Natural killer cell (primary cell): ENCODE results near the gene CLBA1. TPM values are rescaled to one million over a fixed set of nuclear protein-coding genes. Genes with fewer than 3 reads are reported as not detected.

Experiments used
- ATAC-seq, 3 donors: fragments of 150-1000 bp in 2 of 3; fragments of 200-7000 bp in 1 of 3; cut with Tn5 transposase; 1 replicate in 1 of 3; 2 replicates in 2 of 3; pipeline ENCODE4 v1.10.0; 2021; ENCODE audit warnings: mild to moderate bottlenecking in 2 of 3, moderate library complexity in 2 of 3
- DNase-seq, 2 donors: peaks; one replicate each; pipeline versions ENCODE4 v3.0.0 to v3.0.0-alpha.2; 2013 to 2021; ENCODE audit warnings: mixed read lengths in 1 of 2
- H3K27ac ChIP-seq: one replicate; pipeline ENCODE4 v1.5.1; 2013; ENCODE audit warnings: mild to moderate bottlenecking, low read length
- H3K27me3 ChIP-seq: one replicate; pipeline ENCODE4 v1.6.1; 2013; ENCODE audit warnings: low read length; ENCODE audit not compliant: control insufficient read depth, insufficient read depth
- H3K36me3 ChIP-seq: one replicate; pipeline ENCODE4 v1.6.1; 2013; ENCODE audit warnings: low read length; ENCODE audit not compliant: control insufficient read depth, insufficient read depth
- H3K4me1 ChIP-seq: one replicate; pipeline ENCODE4 v1.6.1; 2013; ENCODE audit warnings: low read length; ENCODE audit not compliant: control insufficient read depth, insufficient read depth
- H3K4me3 ChIP-seq: one replicate; pipeline ENCODE4 v1.5.1; 2013; ENCODE audit warnings: low read length
- H3K9me3 ChIP-seq: one replicate; pipeline ENCODE4 v1.6.1; 2013; ENCODE audit warnings: low read length; ENCODE audit not compliant: control insufficient read depth, insufficient read depth
- H3K27ac Mint-ChIP-seq, 2 donors: one replicate each; pipeline ENCODE4 v1.8.0; 2022; ENCODE audit warnings: mild to moderate bottlenecking in 2 of 2, mixed read lengths in 2 of 2, moderate library complexity in 1 of 2
- H3K27me3 Mint-ChIP-seq, 2 donors: one replicate each; pipeline ENCODE4 v1.8.0; 2022; ENCODE audit warnings: low read depth in 2 of 2, mixed read lengths in 2 of 2
- H3K36me3 Mint-ChIP-seq: one replicate; pipeline ENCODE4 v1.8.0; 2022; ENCODE audit warnings: mixed read lengths
- H3K4me1 Mint-ChIP-seq, 2 donors: one replicate each; pipeline ENCODE4 v1.8.0; 2022; ENCODE audit warnings: mixed read lengths in 2 of 2
- H3K4me3 Mint-ChIP-seq: one replicate; pipeline ENCODE4 v1.8.0; 2022; ENCODE audit warnings: mild to moderate bottlenecking, moderate library complexity, mixed read lengths
- H3K9me3 Mint-ChIP-seq, 2 donors: one replicate each; pipeline ENCODE4 v1.8.0; 2022; ENCODE audit warnings: mixed read lengths in 2 of 2
- CTCF ChIP-seq: fragments of 200-600 bp; IDR thresholded peaks from one replicate; pipeline ENCODE4 v1.8.0; 2022; ENCODE audit warnings: antibody characterized with exemption
- WGBS: methylation state at CpG from one replicate; pipeline ENCODE4 v1.1.7; 2013; ENCODE audit warnings: missing lambda C conversion rate; ENCODE audit not compliant: insufficient coverage; 5-methylcytosine and 5-hydroxymethylcytosine counted together
- intact Hi-C: fragments of 100-400 bp; cut with micrococcal nuclease; formaldehyde crosslinking; loops from one replicate; pipeline ENCODE4 v1.14.2; 2022
- total RNA-seq, 4 donors: library from RNA; stranded (reverse); fragments of 120-200 nt in 1 of 4; gene quantifications; one replicate each; pipeline versions ENCODE4 v1.2.3 to v1.2.4, GENCODE V29; 2013 to 2022

The CLBA1 gene
- total RNA-seq, 3 donors from 2014 or later (not counting 1 experiment from before 2014, with no cell fraction given), result 1.2 to 1.8 (median 1.3) TPM

- intact Hi-C loops, result no loop called here
- H3K4me3 Mint-ChIP-seq, result no peak overlapping the region
- Histone ChIP-seq H3K36me3 (peaks cover 24% of the 10 kb centered on the region), H3K4me1 (peaks cover 21% of the 10 kb centered on the region), H3K27me3 (no peaks in the 10 kb centered on the region), H3K27ac (no peak overlapping the region), H3K4me3 (no peak overlapping the region), H3K9me3 (no peaks in the 10 kb centered on the region)
- H3K4me1 Mint-ChIP-seq, result peaks cover 25 to 49% of the 10 kb centered on the region in 2 donors
- no peaks in the 10 kb centered on the region for H3K36me3 Mint-ChIP-seq
- 85% methylated on average over 23 of the region's 23 CpGs for WGBS
- ATAC-seq (peak in 1 of 3 donors; percentile 39), DNase-seq (no peak)
- H3K27ac Mint-ChIP-seq, result no peak overlapping the region
- no peaks in the 10 kb centered on the region for H3K27me3 Mint-ChIP-seq
- no peaks in the 10 kb centered on the region for H3K9me3 Mint-ChIP-seq
- TF ChIP-seq CTCF, result no peak
Measured at GRCh38 chr14:105012171-105012985, 26.8 kb downstream of the CLBA1 start.

GRCh38 chr14:105013150-105013785 lies 27.7 kb downstream of the CLBA1 start:
- Histone ChIP-seq H3K4me1 (peaks cover 21% of the 10 kb centered on the region), H3K27ac (no peak overlapping the region), H3K4me3 (no peak overlapping the region), H3K36me3 (peaks cover 19% of the 10 kb centered on the region), H3K9me3 (no peaks in the 10 kb centered on the region), H3K27me3 (no peaks in the 10 kb centered on the region)
- TF ChIP-seq CTCF, result no peak
- Mint-ChIP-seq H3K9me3 (no peaks in the 10 kb centered on the region), H3K4me1 (peaks cover 25 to 49% of the 10 kb centered on the region in 2 donors), H3K36me3 (no peaks in the 10 kb centered on the region), H3K27ac (peak overlapping the region in 1 of 2 donors; percentile 90), H3K27me3 (no peaks in the 10 kb centered on the region), H3K4me3 (no peak overlapping the region)
- ATAC-seq (no peak), DNase-seq (no peak)
- 72% methylated on average over 7 of the region's 8 CpGs for WGBS
- intact Hi-C loops, result no loop called here

GRCh38 chr14:105014032-105014431 lies 28.4 kb downstream of the CLBA1 start:
- Mint-ChIP-seq H3K4me3 (no peak overlapping the region), H3K27me3 (no peaks in the 10 kb centered on the region), H3K27ac (peak overlapping the region; percentile 79 to 90), H3K9me3 (no peaks in the 10 kb centered on the region), H3K36me3 (no peaks in the 10 kb centered on the region), H3K4me1 (peaks cover 28 to 49% of the 10 kb centered on the region in 2 donors)
- Histone ChIP-seq H3K9me3 (no peaks in the 10 kb centered on the region), H3K4me3 (no peak overlapping the region), H3K27me3 (no peaks in the 10 kb centered on the region), H3K36me3 (peaks cover 19% of the 10 kb centered on the region), H3K4me1 (peaks cover 28% of the 10 kb centered on the region), H3K27ac (no peak overlapping the region)
- ATAC-seq, result no peak
- no peak for TF ChIP-seq CTCF
- WGBS, result 84% methylated on average over 9 of the region's 9 CpGs
- intact Hi-C loops, result no loop called here
- no peak for DNase-seq
